PFSK-1 (cell line): ENCODE measurements around the gene CDCA5.
A peak's percentile ranks its signal among the peaks of the same experiment; 100 is the strongest.

Experiments used
- FOXP2 ChIP-seq: optimal IDR thresholded peaks from 2 replicates; pipeline ENCODE3; 2011; ENCODE audit warnings: borderline replicate concordance, control low read depth, inconsistent platforms; ENCODE audit not compliant: insufficient read depth; ENCODE audit errors: extremely low read length, extremely low read depth
- POLR2AphosphoS5 ChIP-seq: IDR thresholded peaks from 2 replicates; pipeline ENCODE4 v1.6.1; 2012; ENCODE audit warnings: low read depth, mild to moderate bottlenecking, control low read depth, low read length, moderate library complexity
- REST ChIP-seq, 2 experiments: IDR thresholded peaks; 2 replicates each; pipeline versions ENCODE4 v1.6.1 to v1.8.0; 2011 to 2012; ENCODE audit warnings: low read depth in 2 of 2, low read length in 2 of 2, control low read depth in 1 of 2, inconsistent platforms in 1 of 2, mild to moderate bottlenecking in 1 of 2, moderate library complexity in 1 of 2; ENCODE audit not compliant: insufficient read depth in 1 of 2
- SIN3A ChIP-seq: IDR thresholded peaks from 2 replicates; pipeline ENCODE4 v1.6.1; 2012; ENCODE audit warnings: mild to moderate bottlenecking, low read length, moderate library complexity, borderline replicate concordance; ENCODE audit not compliant: insufficient read depth
- TAF1 ChIP-seq: IDR thresholded peaks from 2 replicates; pipeline ENCODE4 v1.6.1; 2012; ENCODE audit warnings: low read length, control low read depth, borderline replicate concordance; ENCODE audit not compliant: insufficient read depth

The CDCA5 gene

GRCh38 chr11:65113839-65114238, 30.0 kb upstream of the CDCA5 start:
- TF ChIP-seq REST (IDR thresholded peaks at IDR 0.05; ENCODE audit: insufficient read depth in 1 of 2, low read depth in 2 of 2, low read length in 2 of 2) (no peak), POLR2AphosphoS5 (no peak), SIN3A (no peak), FOXP2 (no peak), TAF1 (no peak)

GRCh38 chr11:65113361-65113756, 29.5 kb upstream of the CDCA5 start:
- TF ChIP-seq SIN3A (no peak), TAF1 (no peak), REST (IDR thresholded peaks at IDR 0.05; ENCODE audit: insufficient read depth in 1 of 2, low read depth in 2 of 2, low read length in 2 of 2) (no peak), FOXP2 (no peak), POLR2AphosphoS5 (no peak)

- TF ChIP-seq FOXP2 (no peak), POLR2AphosphoS5 (0 out of 2 replicates have a peak, but pooled peaks have one; percentile 41)
Observed at GRCh38 chr11:65112546-65113360, 28.9 kb upstream of the CDCA5 start.

GRCh38 chr11:65111744-65112545, 28.1 kb upstream of the CDCA5 start, which contains the start of gene TM7SF2:
Gene TM7SF2, plus strand, starts transcription at chr11:65111872. Its CDS starts 144 bp downstream, at chr11:65112016.
- TF ChIP-seq POLR2AphosphoS5 (peak; percentile 95), TAF1 (peak; percentile 87; the same call in 1 of the 2 replicates), SIN3A (no peak), REST (IDR thresholded peaks at IDR 0.05; ENCODE audit: insufficient read depth in 1 of 2, low read depth in 2 of 2, low read length in 2 of 2) (0 out of 4 replicates have a peak, but pooled peaks of 1 of the 2 experiments have one; percentile 18)

- TF ChIP-seq FOXP2 (no peak), SIN3A (no peak), REST (IDR thresholded peaks at IDR 0.05; ENCODE audit: insufficient read depth in 1 of 2, low read depth in 2 of 2, low read length in 2 of 2) (no peak), TAF1 (no peak), POLR2AphosphoS5 (no peak)
Observed at GRCh38 chr11:65111159-65111743, 27.4 kb upstream of the CDCA5 start.
